ENCODE results near the gene SORL1.

The SORL1 gene

DNA sequence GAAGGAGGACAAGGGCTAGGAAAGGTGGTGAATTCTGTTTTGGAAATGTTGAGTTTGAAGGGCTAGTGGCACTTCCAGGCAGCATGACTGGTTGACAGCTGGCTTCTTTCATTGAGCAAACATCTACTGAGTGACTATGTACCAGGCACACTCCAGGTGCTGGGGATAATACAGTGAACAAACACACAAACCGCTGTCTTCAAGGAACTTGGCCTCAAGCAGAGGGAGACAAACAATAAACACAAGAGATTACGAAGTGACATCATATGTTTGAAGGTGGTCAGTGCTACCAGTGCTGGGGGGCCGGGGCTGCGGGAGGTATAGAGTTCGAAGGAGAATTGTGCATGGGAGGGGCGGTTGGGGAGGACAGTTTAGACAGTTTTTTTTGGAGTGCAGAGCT is 197.7 kb downstream of the SORL1 start:
- H3K27me3 ChIP-seq (ENCODE audit: insufficient read depth, low read length, poor library complexity), result peaks cover 3% of the 10 kb centered on the region
- H3K4me3 ChIP-seq (ENCODE audit: low read depth in 1 of 2, low read length in 2 of 2), result no peak overlapping the region
- no peaks in the 10 kb centered on the region for H3K79me2 ChIP-seq (ENCODE audit: insufficient read depth, low read length)
- H3K4me1 ChIP-seq (ENCODE audit: insufficient read depth, low read length), result peaks cover 16% of the 10 kb centered on the region
- DNase-seq (no peak), ATAC-seq (ENCODE audit: insufficient read depth, low read depth) (no peak)
- no peaks in the 10 kb centered on the region for H3K9me3 ChIP-seq (ENCODE audit: insufficient read depth, low read length, severe bottlenecking)
- H3K36me3 ChIP-seq (ENCODE audit: insufficient read depth, low read length), result no peaks in the 10 kb centered on the region
- no peak overlapping the region for H2AFZ ChIP-seq (ENCODE audit: low read depth, low read length)
- H3K4me2 ChIP-seq (ENCODE audit: insufficient read depth, low read length), result no peak overlapping the region
- H4K20me1 ChIP-seq (ENCODE audit: insufficient read depth, low read length), result no peaks in the 10 kb centered on the region
- TF ChIP-seq EZH2 (IDR thresholded peaks at IDR 0.05; ENCODE audit: borderline replicate concordance, low read depth, low read length, severe bottlenecking) (no peak), CTCF (IDR thresholded peaks at IDR 0.05; ENCODE audit: borderline replicate concordance, extremely low read depth, low read length, poor library complexity, severe bottlenecking) (no peak)
- H3K9ac ChIP-seq (ENCODE audit: low read depth, low read length), result no peak overlapping the region
- no peak overlapping the region for H3K27ac ChIP-seq (ENCODE audit: low read length)

GRCh38 chr11:121650351-121651256 is 198.5 kb downstream of the SORL1 start:
- Histone ChIP-seq H3K4me3 (ENCODE audit: low read depth in 1 of 2, low read length in 2 of 2) (no peak overlapping the region), H4K20me1 (ENCODE audit: insufficient read depth, low read length) (no peaks in the 10 kb centered on the region), H3K9ac (ENCODE audit: low read depth, low read length) (no peak overlapping the region), H2AFZ (ENCODE audit: low read depth, low read length) (no peak overlapping the region), H3K4me1 (ENCODE audit: insufficient read depth, low read length) (peaks cover 24% of the 10 kb centered on the region), H3K27me3 (ENCODE audit: insufficient read depth, low read length, poor library complexity) (peaks cover 6% of the 10 kb centered on the region), H3K79me2 (ENCODE audit: insufficient read depth, low read length) (no peaks in the 10 kb centered on the region), H3K9me3 (ENCODE audit: insufficient read depth, low read length, severe bottlenecking) (no peaks in the 10 kb centered on the region), H3K4me2 (ENCODE audit: insufficient read depth, low read length) (no peak overlapping the region; the same call in 1 of the 2 replicates), H3K27ac (ENCODE audit: low read length) (no peak overlapping the region), H3K36me3 (ENCODE audit: insufficient read depth, low read length) (no peaks in the 10 kb centered on the region)
- TF ChIP-seq EZH2 (IDR thresholded peaks at IDR 0.05; ENCODE audit: borderline replicate concordance, low read depth, low read length, severe bottlenecking), result no peak
- TF ChIP-seq CTCF (IDR thresholded peaks at IDR 0.05; ENCODE audit: borderline replicate concordance, extremely low read depth, low read length, poor library complexity, severe bottlenecking), result no peak
- peak; percentile 35; the same call in 1 of the 3 replicates for ATAC-seq (ENCODE audit: insufficient read depth, low read depth)
- DNase-seq, result no peak

DNA sequence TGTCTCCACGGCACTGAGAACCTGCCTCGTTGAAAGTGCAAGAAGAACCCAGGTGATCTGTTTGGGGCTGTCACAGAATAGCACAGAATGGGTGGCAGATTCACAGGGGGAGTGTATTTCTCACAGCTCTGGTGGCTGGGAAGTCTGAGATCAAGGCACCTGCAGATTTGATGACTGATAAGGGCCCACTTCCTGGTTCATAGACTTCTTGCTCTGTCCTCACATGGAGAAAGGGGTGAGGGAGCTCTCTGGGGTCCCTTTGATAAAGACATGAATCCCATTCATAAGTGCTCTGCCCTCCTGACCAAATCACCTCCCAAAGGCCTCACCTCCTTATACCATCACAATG is 199.1 kb downstream of the SORL1 start:
- Histone ChIP-seq H3K79me2 (ENCODE audit: insufficient read depth, low read length) (no peaks in the 10 kb centered on the region), H3K4me2 (ENCODE audit: insufficient read depth, low read length) (no peak overlapping the region; the same call in 1 of the 2 replicates), H4K20me1 (ENCODE audit: insufficient read depth, low read length) (no peaks in the 10 kb centered on the region), H3K36me3 (ENCODE audit: insufficient read depth, low read length) (no peaks in the 10 kb centered on the region), H3K27me3 (ENCODE audit: insufficient read depth, low read length, poor library complexity) (peaks cover 9% of the 10 kb centered on the region), H3K4me1 (ENCODE audit: insufficient read depth, low read length) (peaks cover 30% of the 10 kb centered on the region), H3K9ac (ENCODE audit: low read depth, low read length) (no peak overlapping the region), H2AFZ (ENCODE audit: low read depth, low read length) (no peak overlapping the region), H3K27ac (ENCODE audit: low read length) (no peak overlapping the region), H3K9me3 (ENCODE audit: insufficient read depth, low read length, severe bottlenecking) (no peaks in the 10 kb centered on the region), H3K4me3 (ENCODE audit: low read depth in 1 of 2, low read length in 2 of 2) (no peak overlapping the region)
- no peak for TF ChIP-seq EZH2 (IDR thresholded peaks at IDR 0.05; ENCODE audit: borderline replicate concordance, low read depth, low read length, severe bottlenecking)
- no peak for TF ChIP-seq CTCF (IDR thresholded peaks at IDR 0.05; ENCODE audit: borderline replicate concordance, extremely low read depth, low read length, poor library complexity, severe bottlenecking)
- peak; percentile 67 for ATAC-seq (ENCODE audit: insufficient read depth, low read depth)
- peak; percentile 57 for DNase-seq
